ENCODE measurements around the gene PDE4D.
"Not testable (repeated sequence)": the region's sequence is repeated elsewhere in the genome, so short reads cannot be mapped to it uniquely, and the experiment has no call there.

Gene PDE4D

GRCh38 chr5:59458321-59458720 is 435.2 kb downstream of the PDE4D start:
- no peak for DNase-seq

- no peak for DNase-seq
Measured at GRCh38 chr5:59449905-59450644, 443.5 kb downstream of the PDE4D start.

GRCh38 chr5:59446356-59446755 is 447.2 kb downstream of the PDE4D start:
- DNase-seq: no peak

GRCh38 chr5:59445741-59446140 is 447.8 kb downstream of the PDE4D start:
- no peak for DNase-seq

GRCh38 chr5:59439303-59439702 is 454.2 kb downstream of the PDE4D start:
- no peak for DNase-seq

- no peak for DNase-seq
Measured at GRCh38 chr5:59437176-59437575, 456.4 kb downstream of the PDE4D start.

GRCh38 chr5:59436364-59437148 is 457.0 kb downstream of the PDE4D start:
- DNase-seq: no peak

GRCh38 chr5:59433174-59433573 is 460.4 kb downstream of the PDE4D start:
- no peak for DNase-seq

- DNase-seq: no peak
Measured at GRCh38 chr5:59430066-59430685, 463.4 kb downstream of the PDE4D start.

- DNase-seq: no peak
Measured at GRCh38 chr5:59428391-59428790, 465.1 kb downstream of the PDE4D start.

- DNase-seq: no peak
Measured at GRCh38 chr5:59424515-59424914, 469.0 kb downstream of the PDE4D start.

GRCh38 chr5:59423021-59423420 is 470.5 kb downstream of the PDE4D start:
- no peak for DNase-seq

GRCh38 chr5:59421986-59422941 is 471.3 kb downstream of the PDE4D start:
- no peak for DNase-seq

- DNase-seq: no peak
Measured at GRCh38 chr5:59420596-59420995, 472.9 kb downstream of the PDE4D start.

- no peak for DNase-seq
Measured at GRCh38 chr5:59418808-59419207, 474.7 kb downstream of the PDE4D start.

GRCh38 chr5:59416451-59416850 is 477.1 kb downstream of the PDE4D start:
- no peak for DNase-seq

- DNase-seq: no peak
Measured at GRCh38 chr5:59416026-59416425, 477.5 kb downstream of the PDE4D start.

GRCh38 chr5:59412428-59412827 is 481.1 kb downstream of the PDE4D start:
- DNase-seq: no peak

GRCh38 chr5:59408997-59409396 is 484.5 kb downstream of the PDE4D start:
- DNase-seq: not testable (repeated sequence)

- no peak for DNase-seq
Measured at GRCh38 chr5:59407967-59408366, 485.6 kb downstream of the PDE4D start.

- DNase-seq: no peak
Measured at GRCh38 chr5:59401637-59402036, 491.9 kb downstream of the PDE4D start.

- DNase-seq: not testable (repeated sequence)
Measured at GRCh38 chr5:59394956-59395355, 498.6 kb downstream of the PDE4D start.
